Measurements from ENCODE around the gene SLC4A7. TPM values are rescaled to one million over a fixed set of nuclear protein-coding genes. Genes with fewer than 3 reads are reported as not detected.

The SLC4A7 gene
- polyA plus RNA-seq, 12 donors: 11.5 to 22.3 (median 16.2) TPM; not detected in 1

- no peak for DNase-seq
Observed at GRCh38 chr3:27325419-27325818, 158.8 kb downstream of the SLC4A7 start.

GRCh38 chr3:27324686-27325085 is 159.5 kb downstream of the SLC4A7 start:
- no peak for DNase-seq

GRCh38 chr3:27323087-27323570 is 161.1 kb downstream of the SLC4A7 start:
- no peak for DNase-seq

Other genes starting within 250 kb of the SLC4A7 start
- gene NEK10, start 115.0 kb downstream of the SLC4A7 start, polyA plus RNA-seq (ENCODE audit: insufficient read length in 12 of 12): 1 to 10 TPM in 10 of 12 donors, not detected in 2; 1.6 to 7.6 (median 5.0) TPM
- 1 to 10 TPM in 1 of 12 donors, under 1 TPM in 9, not detected in 2; 0.20 to 1.2 (median 0.33) TPM for gene EOMES, start 237.9 kb upstream of the SLC4A7 start, polyA plus RNA-seq (ENCODE audit: insufficient read length in 12 of 12)